AG08395 (cell line): ENCODE data around the gene RXFP2.

ENCODE experiments used
- DNase-seq: peaks from one replicate; pipeline ENCODE4 v3.0.0; 2012; ENCODE audit warnings: mixed read lengths, low spot score

RXFP2 gene

GRCh38 chr13:31768351-31768750 lies 29.0 kb downstream of the RXFP2 start:
- no peak for DNase-seq

GRCh38 chr13:31769575-31769974 lies 30.2 kb downstream of the RXFP2 start:
- no peak for DNase-seq

- no peak for DNase-seq
Measured at GRCh38 chr13:31772231-31772630, 32.9 kb downstream of the RXFP2 start.

GRCh38 chr13:31773538-31773937 lies 34.2 kb downstream of the RXFP2 start:
- DNase-seq = peak; percentile 52

GRCh38 chr13:31774186-31774750 lies 34.9 kb downstream of the RXFP2 start:
- no peak for DNase-seq

- no peak for DNase-seq
Measured at GRCh38 chr13:31775148-31775547, 35.8 kb downstream of the RXFP2 start.

- DNase-seq = no peak
Measured at GRCh38 chr13:31775686-31776085, 36.4 kb downstream of the RXFP2 start.

- DNase-seq = peak; percentile 35
Measured at GRCh38 chr13:31781064-31781463, 41.7 kb downstream of the RXFP2 start.

- no peak for DNase-seq
Measured at GRCh38 chr13:31786011-31786410, 46.7 kb downstream of the RXFP2 start.

- DNase-seq = peak; percentile 50
Measured at GRCh38 chr13:31790992-31791391, 51.7 kb downstream of the RXFP2 start.

GRCh38 chr13:31793246-31793645 lies 53.9 kb downstream of the RXFP2 start:
- DNase-seq = peak; percentile 18

GRCh38 chr13:31794452-31794851 lies 55.1 kb downstream of the RXFP2 start:
- DNase-seq = no peak

GRCh38 chr13:31797154-31797775 lies 57.9 kb downstream of the RXFP2 start:
- DNase-seq = peak; percentile 77

- no peak for DNase-seq
Measured at GRCh38 chr13:31798189-31798588, 58.9 kb downstream of the RXFP2 start.

GRCh38 chr13:31801088-31801487 lies 61.8 kb downstream of the RXFP2 start:
- DNase-seq = no peak

- no peak for DNase-seq
Measured at GRCh38 chr13:31803311-31803710, 64.0 kb downstream of the RXFP2 start.

GRCh38 chr13:31805841-31806240 lies 66.5 kb downstream of the RXFP2 start:
- DNase-seq = no peak

- DNase-seq = no peak
Measured at GRCh38 chr13:31807090-31807541, 67.8 kb downstream of the RXFP2 start.

GRCh38 chr13:31814536-31814935 lies 75.2 kb downstream of the RXFP2 start:
- DNase-seq = no peak

GRCh38 chr13:31815361-31816144 lies 76.2 kb downstream of the RXFP2 start:
- no peak for DNase-seq

- no peak for DNase-seq
Measured at GRCh38 chr13:31818236-31818635, 78.9 kb downstream of the RXFP2 start.

- peak; percentile 20 for DNase-seq
Measured at GRCh38 chr13:31824705-31825517, 85.6 kb downstream of the RXFP2 start.
